T-helper 2 cell (primary cell): ENCODE data around the gene MFNG.
"Not testable (repeated sequence)": the region's sequence is repeated elsewhere in the genome, so short reads cannot be mapped to it uniquely, and the experiment has no call there.

Source experiments
- DNase-seq, 5 experiments: peaks; one replicate each; pipeline versions ENCODE4 v3.0.0 to v3.0.0-alpha.2; 2012 to 2022

Gene MFNG

GRCh38 chr22:37472418-37473006, 13.7 kb downstream of the MFNG start:
- peak in 4 of 5 experiments; percentile 12 to 40 (median 28) for DNase-seq

GRCh38 chr22:37471727-37472417, 14.3 kb downstream of the MFNG start:
- no peak for DNase-seq

GRCh38 chr22:37470087-37470445, 16.1 kb downstream of the MFNG start:
- DNase-seq, result no peak

GRCh38 chr22:37469416-37470086, 16.6 kb downstream of the MFNG start:
- no peak for DNase-seq

- DNase-seq, result not testable (repeated sequence)
Observed at GRCh38 chr22:37468201-37468695, 17.9 kb downstream of the MFNG start.

- no peak for DNase-seq
Observed at GRCh38 chr22:37467391-37467955, 18.7 kb downstream of the MFNG start.

- no peak for DNase-seq
Observed at GRCh38 chr22:37464181-37464580, 22.0 kb downstream of the MFNG start.

- no peak for DNase-seq
Observed at GRCh38 chr22:37462983-37463382, 23.2 kb downstream of the MFNG start.

GRCh38 chr22:37462436-37462835, 23.7 kb downstream of the MFNG start:
- no peak for DNase-seq

- no peak for DNase-seq
Observed at GRCh38 chr22:37461961-37462360, 24.2 kb downstream of the MFNG start.

- no peak for DNase-seq
Observed at GRCh38 chr22:37460684-37461083, 25.5 kb downstream of the MFNG start.

- DNase-seq, result no peak
Observed at GRCh38 chr22:37459206-37459605, 27.0 kb downstream of the MFNG start.

GRCh38 chr22:37457093-37457893, 28.9 kb downstream of the MFNG start:
- DNase-seq, result peak; percentile 55 to 77 (median 69)

- DNase-seq, result no peak
Observed at GRCh38 chr22:37456346-37456745, 29.8 kb downstream of the MFNG start.

- DNase-seq, result no peak
Observed at GRCh38 chr22:37455896-37456295, 30.3 kb downstream of the MFNG start.

- no peak for DNase-seq
Observed at GRCh38 chr22:37454857-37455686, 31.1 kb downstream of the MFNG start.

GRCh38 chr22:37453696-37454095, 32.5 kb downstream of the MFNG start:
- no peak for DNase-seq

GRCh38 chr22:37451218-37451617, 35.0 kb downstream of the MFNG start:
- no peak for DNase-seq

- no peak for DNase-seq
Observed at GRCh38 chr22:37449331-37450001, 36.7 kb downstream of the MFNG start.

- no peak for DNase-seq
Observed at GRCh38 chr22:37448516-37449127, 37.6 kb downstream of the MFNG start.

GRCh38 chr22:37445501-37445900, 40.7 kb downstream of the MFNG start:
- DNase-seq, result no peak
